ENCODE results near the gene CWF19L2.

CWF19L2 gene

DNA sequence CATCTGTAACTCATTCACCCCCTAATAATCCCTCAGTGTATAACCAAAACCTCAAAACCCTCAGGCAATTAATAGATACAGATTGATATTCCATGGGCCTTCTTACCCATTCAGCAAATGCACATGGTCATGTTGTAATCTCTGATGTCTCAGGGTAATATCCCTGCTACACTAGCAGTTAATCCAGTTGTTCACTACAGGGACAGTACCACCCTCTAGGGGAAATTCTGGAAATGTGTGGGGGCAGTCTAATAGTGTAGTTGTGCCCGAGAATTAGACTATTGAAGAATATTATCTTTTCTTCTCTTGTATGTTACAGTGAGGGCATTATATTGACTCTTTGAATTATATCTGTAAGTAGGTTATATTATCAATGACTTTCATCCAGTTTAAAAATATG is 175.4 kb downstream of the CWF19L2 start:
- DNase-seq: no peak

Measured in AML-193 (cell line).